NCI-H2196 treated with DMSO at 0.1 percent for 48 hours (cell line): ENCODE results near the gene TMEM123.

Source experiments
- DNase-seq: peaks from one replicate; lab custom pipeline; 2025; ENCODE audit not compliant: unreplicated experiment; lab: John Stamatoyannopoulos, UW

Gene TMEM123

GRCh38 chr11:102472127-102472526, 19.6 kb upstream of the TMEM123 start:
- no peak for DNase-seq

- no peak for DNase-seq
Measured at GRCh38 chr11:102471474-102471873, 18.9 kb upstream of the TMEM123 start.

GRCh38 chr11:102470251-102470650, 17.7 kb upstream of the TMEM123 start:
- DNase-seq = no peak

- no peak for DNase-seq
Measured at GRCh38 chr11:102469196-102469821, 16.7 kb upstream of the TMEM123 start.

GRCh38 chr11:102468616-102469195, 16.1 kb upstream of the TMEM123 start:
- no peak for DNase-seq

GRCh38 chr11:102467853-102468580, 15.5 kb upstream of the TMEM123 start:
- DNase-seq = no peak

- DNase-seq = peak; percentile 22
Measured at GRCh38 chr11:102467080-102467708, 14.6 kb upstream of the TMEM123 start.

GRCh38 chr11:102465696-102466095, 13.1 kb upstream of the TMEM123 start:
- DNase-seq = no peak

GRCh38 chr11:102464859-102465500, 12.4 kb upstream of the TMEM123 start:
- DNase-seq = no peak

GRCh38 chr11:102464037-102464436, 11.5 kb upstream of the TMEM123 start:
- no peak for DNase-seq

GRCh38 chr11:102462610-102463009, 10.0 kb upstream of the TMEM123 start:
- DNase-seq = no peak

- no peak for DNase-seq
Measured at GRCh38 chr11:102459393-102459792, 6.8 kb upstream of the TMEM123 start.

- DNase-seq = no peak
Measured at GRCh38 chr11:102458548-102458947, 6.0 kb upstream of the TMEM123 start.

- no peak for DNase-seq
Measured at GRCh38 chr11:102457865-102458264, 5.3 kb upstream of the TMEM123 start.

- no peak for DNase-seq
Measured at GRCh38 chr11:102457056-102457677, 4.6 kb upstream of the TMEM123 start.

- DNase-seq = no peak
Measured at GRCh38 chr11:102456381-102456780, 3.8 kb upstream of the TMEM123 start.

GRCh38 chr11:102453921-102454320, 1.4 kb upstream of the TMEM123 start:
- DNase-seq = no peak

GRCh38 chr11:102453302-102453695, 734 bp upstream of the TMEM123 start:
- no peak for DNase-seq

GRCh38 chr11:102451681-102452460, 694 bp downstream of the TMEM123 start:
- no peak for DNase-seq

- no peak for DNase-seq
Measured at GRCh38 chr11:102451041-102451680, 1.4 kb downstream of the TMEM123 start.
